Thyroid gland (tissue), 4 donors: ENCODE results near the gene SERINC2. TPM values are rescaled to one million over a fixed set of nuclear protein-coding genes. Genes with fewer than 3 reads are reported as not detected.

ENCODE experiments used
- DNase-seq, 2 donors: peaks; one replicate each; pipeline ENCODE4 v3.0.0-alpha.2; 2019
- H3K27ac ChIP-seq, 3 donors: fragments of 200-600 bp; sonication (generic); 1 replicate in 2 of 3; 2 replicates in 1 of 3; pipeline ENCODE4 v1.5.1; 2016 to 2019; ENCODE audit warnings: mild to moderate bottlenecking in 1 of 3, moderate library complexity in 1 of 3
- H3K27me3 ChIP-seq: fragments of 200-600 bp; sonication (generic); one replicate; pipeline ENCODE4 v1.5.1; 2019
- H3K36me3 ChIP-seq, 2 donors: fragments of 200-600 bp; sonication (generic); one replicate each; pipeline ENCODE4 v1.5.1; 2016 to 2019
- H3K4me1 ChIP-seq, 2 donors: fragments of 200-600 bp; sonication (generic); one replicate each; pipeline ENCODE4 v1.5.1; 2017 to 2019
- H3K4me3 ChIP-seq, 3 donors: fragments of 200-600 bp; sonication (generic); replicated peaks in 1 of 3; 1 replicate in 2 of 3; 2 replicates in 1 of 3; pipeline ENCODE4 v1.5.1; 2016; ENCODE audit warnings: mild to moderate bottlenecking in 1 of 3
- H3K9me3 ChIP-seq: fragments of 200-600 bp; sonication (generic); one replicate; pipeline ENCODE4 v1.5.1; 2017
- POLR2A ChIP-seq, 2 donors: fragments of 450-650 bp; IDR thresholded peaks; one replicate each; pipeline ENCODE4 v1.6.1; 2017; ENCODE audit warnings: antibody characterized with exemption in 2 of 2, mild to moderate bottlenecking in 2 of 2, moderate library complexity in 1 of 2
- WGBS, 2 donors: methylation state at CpG; one replicate each; pipeline ENCODE4 v1.1.5; 2017; 5-methylcytosine and 5-hydroxymethylcytosine counted together
- intact Hi-C: fragments of 100-400 bp; cut with DNase I; formaldehyde crosslinking; loops from one replicate; pipeline ENCODE4 v1.15.1; 2023
- total RNA-seq, 4 donors: library from RNA; depleted of rRNA; stranded (reverse); fragments of >200 nt; gene quantifications; one replicate each; pipeline ENCODE4 v1.2.3, GENCODE V29; 2016
- TF ChIP-seq, protein P1 (sequence below), 6 experiments: fragments of 200-600 bp in 3 of 6; fragments of 450-650 bp in 3 of 6; sonication (generic) in 3 of 6; IDR thresholded peaks; one replicate each; pipeline ENCODE4 v1.5.1; 2016 to 2019; ENCODE audit warnings: antibody characterized with exemption in 6 of 6, mild to moderate bottlenecking in 2 of 6, inconsistent platforms in 1 of 6, moderate library complexity in 1 of 6

SERINC2 gene
- total RNA-seq, 4 donors from 2014 or later, result 28.9 to 57.7 (median 37.7) TPM

DNA sequence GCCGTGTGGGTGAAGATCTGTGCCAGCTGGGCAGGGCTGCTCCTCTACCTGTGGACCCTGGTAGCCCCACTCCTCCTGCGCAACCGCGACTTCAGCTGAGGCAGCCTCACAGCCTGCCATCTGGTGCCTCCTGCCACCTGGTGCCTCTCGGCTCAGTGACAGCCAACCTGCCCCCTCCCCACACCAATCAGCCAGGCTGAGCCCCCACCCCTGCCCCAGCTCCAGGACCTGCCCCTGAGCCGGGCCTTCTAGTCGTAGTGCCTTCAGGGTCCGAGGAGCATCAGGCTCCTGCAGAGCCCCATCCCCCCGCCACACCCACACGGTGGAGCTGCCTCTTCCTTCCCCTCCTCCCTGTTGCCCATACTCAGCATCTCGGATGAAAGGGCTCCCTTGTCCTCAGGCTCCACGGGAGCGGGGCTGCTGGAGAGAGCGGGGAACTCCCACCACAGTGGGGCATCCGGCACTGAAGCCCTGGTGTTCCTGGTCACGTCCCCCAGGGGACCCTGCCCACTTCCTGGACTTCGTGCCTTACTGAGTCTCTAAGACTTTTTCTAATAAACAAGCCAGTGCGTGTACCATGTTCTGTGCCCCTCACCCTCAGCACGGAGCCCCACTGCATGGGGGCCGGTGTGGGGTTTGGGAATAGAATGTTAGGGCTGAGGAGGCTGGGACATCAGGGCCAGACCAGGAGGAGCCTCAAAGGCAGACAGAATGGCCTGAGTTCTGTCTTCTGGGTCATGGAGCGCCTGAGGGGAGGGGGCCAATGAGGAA lies 21.3 kb downstream of the SERINC2 start:
- no peaks in the 10 kb centered on the region for H3K36me3 ChIP-seq
- no peaks in the 10 kb centered on the region for H3K4me1 ChIP-seq
- intact Hi-C loops, result no loop called here
- H3K4me3 ChIP-seq, result no peak overlapping the region
- no peak for DNase-seq
- H3K27ac ChIP-seq, result no peak overlapping the region
- no peaks in the 10 kb centered on the region for H3K9me3 ChIP-seq
- H3K27me3 ChIP-seq, result no peaks in the 10 kb centered on the region
- WGBS, 2 donors, result 63 to 67% methylated on average over 18 to 21 of the region's 21 CpGs
- TF ChIP-seq POLR2A (IDR thresholded peaks at IDR 0.05), result no peak
- TF ChIP-seq, protein P1, sequence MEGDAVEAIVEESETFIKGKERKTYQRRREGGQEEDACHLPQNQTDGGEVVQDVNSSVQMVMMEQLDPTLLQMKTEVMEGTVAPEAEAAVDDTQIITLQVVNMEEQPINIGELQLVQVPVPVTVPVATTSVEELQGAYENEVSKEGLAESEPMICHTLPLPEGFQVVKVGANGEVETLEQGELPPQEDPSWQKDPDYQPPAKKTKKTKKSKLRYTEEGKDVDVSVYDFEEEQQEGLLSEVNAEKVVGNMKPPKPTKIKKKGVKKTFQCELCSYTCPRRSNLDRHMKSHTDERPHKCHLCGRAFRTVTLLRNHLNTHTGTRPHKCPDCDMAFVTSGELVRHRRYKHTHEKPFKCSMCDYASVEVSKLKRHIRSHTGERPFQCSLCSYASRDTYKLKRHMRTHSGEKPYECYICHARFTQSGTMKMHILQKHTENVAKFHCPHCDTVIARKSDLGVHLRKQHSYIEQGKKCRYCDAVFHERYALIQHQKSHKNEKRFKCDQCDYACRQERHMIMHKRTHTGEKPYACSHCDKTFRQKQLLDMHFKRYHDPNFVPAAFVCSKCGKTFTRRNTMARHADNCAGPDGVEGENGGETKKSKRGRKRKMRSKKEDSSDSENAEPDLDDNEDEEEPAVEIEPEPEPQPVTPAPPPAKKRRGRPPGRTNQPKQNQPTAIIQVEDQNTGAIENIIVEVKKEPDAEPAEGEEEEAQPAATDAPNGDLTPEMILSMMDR (IDR thresholded peaks at IDR 0.05), result no peak

DNA sequence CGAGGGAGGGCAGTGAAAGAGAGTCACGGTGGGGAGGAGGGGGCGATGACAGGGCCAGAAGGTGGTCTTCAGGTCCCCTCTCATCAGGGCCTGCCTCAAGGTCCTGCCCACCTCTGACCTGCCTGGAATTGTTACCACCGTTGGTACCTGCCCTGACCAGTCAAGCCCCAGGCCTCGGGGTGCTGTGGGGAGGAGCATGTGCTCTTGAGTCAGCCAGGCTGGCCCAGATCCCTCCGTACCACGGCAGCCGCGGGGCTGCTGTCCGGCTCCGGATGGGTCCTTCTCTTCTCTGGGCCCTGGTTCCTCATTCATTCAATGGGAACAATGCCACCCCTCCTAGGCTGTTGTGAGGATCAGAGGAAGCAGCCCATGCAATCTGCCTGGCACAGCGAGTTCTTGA lies 22.0 kb downstream of the SERINC2 start:
- H3K27me3 ChIP-seq, result no peaks in the 10 kb centered on the region
- H3K36me3 ChIP-seq, result no peaks in the 10 kb centered on the region
- H3K4me1 ChIP-seq, result no peaks in the 10 kb centered on the region
- 78 to 85% methylated on average over 7 to 12 of the region's 12 CpGs for WGBS, 2 donors
- H3K9me3 ChIP-seq, result no peaks in the 10 kb centered on the region
- no peak for DNase-seq
- intact Hi-C loops, result no loop called here
- H3K27ac ChIP-seq, result no peak overlapping the region
- TF ChIP-seq, protein P1 (IDR thresholded peaks at IDR 0.05), result no peak
- no peak for TF ChIP-seq POLR2A (IDR thresholded peaks at IDR 0.05)
- H3K4me3 ChIP-seq, result no peak overlapping the region

DNA sequence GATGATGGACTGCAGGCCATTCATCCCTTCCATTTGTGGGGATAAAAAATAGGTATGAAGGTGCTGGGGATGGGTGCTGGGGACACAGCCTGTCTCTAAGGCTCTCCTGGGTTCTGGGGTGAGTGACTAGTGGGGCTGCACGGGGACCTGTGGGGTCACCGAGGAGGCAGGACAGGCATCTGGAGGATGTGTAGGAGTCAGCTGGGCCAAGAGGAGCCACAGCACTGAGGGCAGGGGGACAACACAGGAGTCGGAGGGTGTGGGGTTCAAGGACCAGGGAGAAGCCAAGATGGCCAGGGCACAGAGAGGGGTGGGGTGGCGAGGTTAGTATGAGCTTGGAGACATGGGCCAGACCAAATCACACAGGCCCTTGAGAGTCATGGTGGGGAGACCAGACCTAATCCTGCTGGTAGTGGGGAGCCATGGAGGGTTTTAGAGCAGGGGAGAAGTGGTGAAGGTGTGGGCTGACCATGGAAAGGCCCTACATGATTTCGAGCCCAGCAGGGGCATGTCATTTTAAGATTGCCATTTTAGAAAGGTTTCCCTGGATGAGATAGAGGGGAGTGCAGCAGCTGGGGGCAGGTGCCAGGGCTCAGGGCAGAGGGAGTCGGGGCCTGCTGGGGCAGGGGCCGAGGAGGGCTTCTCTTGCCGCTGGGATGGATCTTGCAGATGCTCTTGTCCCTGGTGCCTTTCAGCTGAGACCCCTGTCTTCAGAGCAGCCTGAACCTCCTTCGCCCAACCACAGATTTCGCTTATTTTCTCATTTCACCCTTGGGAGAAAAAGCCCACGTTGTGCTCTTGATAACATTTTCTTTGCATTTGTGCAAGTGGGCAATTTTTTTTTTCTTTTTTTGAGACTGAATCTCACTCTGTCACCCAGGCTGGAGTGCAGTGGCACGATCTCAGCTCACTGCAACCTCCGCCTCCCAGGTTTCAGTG lies 22.7 kb downstream of the SERINC2 start:
- intact Hi-C loops, result no loop called here
- 86% methylated on average over 11 to 13 of the region's 13 CpGs for WGBS, 2 donors

GRCh38 chr1:31436596-31437432 lies 23.8 kb downstream of the SERINC2 start:
- WGBS, 2 donors, result 82 to 85% methylated on average over 9 of the region's 9 CpGs
- no peaks in the 10 kb centered on the region for H3K36me3 ChIP-seq
- no peaks in the 10 kb centered on the region for H3K9me3 ChIP-seq
- no peak overlapping the region for H3K27ac ChIP-seq
- DNase-seq, result no peak
- TF ChIP-seq POLR2A (IDR thresholded peaks at IDR 0.05), result no peak
- TF ChIP-seq, protein P1 (IDR thresholded peaks at IDR 0.05), result no peak
- H3K4me3 ChIP-seq, result no peak overlapping the region
- no peaks in the 10 kb centered on the region for H3K4me1 ChIP-seq
- intact Hi-C loops, result no loop called here
- H3K27me3 ChIP-seq, result no peaks in the 10 kb centered on the region

More for the DNA sequence above, 22.7 kb downstream of the SERINC2 start:
- TF ChIP-seq POLR2A (IDR thresholded peaks at IDR 0.05), result no peak
- TF ChIP-seq, protein P1 (IDR thresholded peaks at IDR 0.05), result no peak
- Histone ChIP-seq H3K9me3 (no peaks in the 10 kb centered on the region), H3K27me3 (no peaks in the 10 kb centered on the region), H3K27ac (no peak overlapping the region), H3K4me1 (no peaks in the 10 kb centered on the region), H3K4me3 (no peak overlapping the region), H3K36me3 (no peaks in the 10 kb centered on the region)
- no peak for DNase-seq
